ENCODE data around the gene S100A10. TPM values are rescaled to one million over a fixed set of nuclear protein-coding genes. Genes with fewer than 3 reads are reported as not detected.
A peak's percentile ranks its signal among the peaks of the same experiment; 100 is the strongest.

The S100A10 gene
- total RNA-seq, 1 experiment from 2014 or later = 1,694 TPM

- peak; percentile 100 for DNase-seq (ENCODE audit: unreplicated experiment)
- TF ChIP-seq CTCF (IDR thresholded peaks at IDR 0.05; ENCODE audit: unreplicated experiment) = no peak
- Mint-ChIP-seq H3K4me1 (ENCODE audit: insufficient read depth, unreplicated experiment) (peaks cover 32% of the 10 kb centered on the region), H3K4me3 (ENCODE audit: unreplicated experiment) (peak overlapping the region; percentile 16), H3K27me3 (ENCODE audit: insufficient read depth, unreplicated experiment) (no peaks in the 10 kb centered on the region), H3K27ac (ENCODE audit: low read depth, unreplicated experiment) (peak overlapping the region; percentile 99), H3K36me3 (ENCODE audit: insufficient read depth, unreplicated experiment) (peaks cover 9% of the 10 kb centered on the region), H3K9me3 (ENCODE audit: unreplicated experiment) (no peaks in the 10 kb centered on the region)
- ChIA-PET POLR2A (interaction anchor here (0.6 to 4.0 kb wide), 32 partner anchors 9 to 1195 kb away, joined by 3 to 230 read pairs (median 5); partner anchors contain the start of genes S100A10, S100A11, TCHHL1 and THEM4), CTCF (interaction anchor here (0.5 to 4.1 kb wide), 25 partner anchors 9 to 1024 kb away, joined by 3 to 55 read pairs (median 4); no protein-coding TSS in a partner anchor)
- intact Hi-C loops (cut with micrococcal nuclease) = loop anchor here (1.0 to 2.0 kb wide), 2 partner anchors 23 to 46 kb away; no protein-coding TSS in a partner anchor
- TSS peak; percentile 94 for BruUV-seq (replicated peaks)
Measured at GRCh38 chr1:151945725-151946722, 47.6 kb downstream of the S100A10 start.

- H3K27ac Mint-ChIP-seq (ENCODE audit: low read depth, unreplicated experiment) = peak overlapping the region; percentile 99
- no peaks in the 10 kb centered on the region for H3K27me3 Mint-ChIP-seq (ENCODE audit: insufficient read depth, unreplicated experiment)
- peak overlapping the region; percentile 16 for H3K4me3 Mint-ChIP-seq (ENCODE audit: unreplicated experiment)
- intact Hi-C loops (cut with micrococcal nuclease) = loop anchor here (1.0 kb wide), 1 partner anchor 47 kb away; no protein-coding TSS in a partner anchor
- H3K36me3 Mint-ChIP-seq (ENCODE audit: insufficient read depth, unreplicated experiment) = peaks cover 9% of the 10 kb centered on the region
- H3K4me1 Mint-ChIP-seq (ENCODE audit: insufficient read depth, unreplicated experiment) = peaks cover 33% of the 10 kb centered on the region
- TF ChIP-seq CTCF (IDR thresholded peaks at IDR 0.05; ENCODE audit: unreplicated experiment) = no peak
- H3K9me3 Mint-ChIP-seq (ENCODE audit: unreplicated experiment) = no peaks in the 10 kb centered on the region
- no peak for DNase-seq (ENCODE audit: unreplicated experiment)
- POLR2A ChIA-PET = interaction anchor here (0.6 to 4.0 kb wide), 24 partner anchors 10 to 746 kb away, joined by 3 to 230 read pairs (median 8); partner anchors contain the start of genes S100A10, S100A11 and THEM4
- CTCF ChIA-PET = interaction anchor here (0.6 to 4.1 kb wide), 13 partner anchors 8 to 240 kb away, joined by 3 to 55 read pairs (median 4); no protein-coding TSS in a partner anchor
- BruUV-seq (replicated peaks) = TSS peak; percentile 86
Measured at GRCh38 chr1:151944857-151945575, 48.6 kb downstream of the S100A10 start.

DNA sequence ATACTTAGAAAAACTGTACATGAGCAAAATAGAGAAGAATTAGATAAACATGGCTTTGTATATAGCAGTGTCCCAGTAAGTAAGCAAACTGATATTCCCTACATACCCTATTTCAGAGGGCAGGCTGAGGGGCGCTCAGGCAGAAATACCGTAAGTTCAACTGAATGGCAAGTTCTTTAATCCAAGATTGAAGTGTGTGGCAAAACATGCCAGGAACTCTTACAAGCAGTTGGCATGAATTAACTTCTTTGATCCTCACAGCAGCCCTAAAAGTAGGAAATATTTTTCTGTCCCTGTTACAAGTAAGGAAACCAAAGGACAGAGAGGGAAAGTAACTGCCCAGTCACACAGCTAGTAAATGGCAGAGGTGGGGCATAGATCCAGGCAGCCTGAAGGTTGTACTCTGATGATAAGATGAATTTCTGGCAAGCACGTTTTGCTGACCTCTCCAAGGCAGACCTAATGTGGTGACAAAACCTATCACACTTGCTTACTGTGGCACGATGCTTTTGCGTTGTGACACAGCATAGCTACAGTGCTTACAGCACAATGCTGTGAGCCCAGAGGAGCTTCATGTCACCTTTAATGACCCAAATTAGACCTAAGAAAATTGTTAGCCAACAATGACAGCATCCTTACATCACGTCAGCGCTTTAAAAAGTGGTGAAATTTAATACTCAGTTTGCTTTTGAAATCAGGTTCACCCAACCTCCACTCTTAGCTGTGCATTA is 49.4 kb downstream of the S100A10 start:
- Mint-ChIP-seq H3K27ac (ENCODE audit: low read depth, unreplicated experiment) (peak overlapping the region; percentile 99), H3K9me3 (ENCODE audit: unreplicated experiment) (no peaks in the 10 kb centered on the region), H3K36me3 (ENCODE audit: insufficient read depth, unreplicated experiment) (peaks cover 9% of the 10 kb centered on the region), H3K4me1 (ENCODE audit: insufficient read depth, unreplicated experiment) (peaks cover 32% of the 10 kb centered on the region), H3K4me3 (ENCODE audit: unreplicated experiment) (no peak overlapping the region), H3K27me3 (ENCODE audit: insufficient read depth, unreplicated experiment) (no peaks in the 10 kb centered on the region)
- peak; percentile 35 for DNase-seq (ENCODE audit: unreplicated experiment)
- ChIA-PET POLR2A (interaction anchor here (0.7 to 4.0 kb wide), 13 partner anchors 9 to 745 kb away, joined by 3 to 230 read pairs (median 8); partner anchors contain the start of genes S100A10 and S100A11), CTCF (interaction anchor here (0.6 to 4.1 kb wide), 9 partner anchors 9 to 62 kb away, joined by 3 to 55 read pairs (median 4); no protein-coding TSS in a partner anchor)
- intact Hi-C loops (cut with micrococcal nuclease) = no loop called here
- BruUV-seq (replicated peaks) = no TSS peak
- TF ChIP-seq CTCF (IDR thresholded peaks at IDR 0.05; ENCODE audit: unreplicated experiment) = no peak

All from MCF 10A (cell line).